Measurements from ENCODE around the gene MIGA2. TPM values are rescaled to one million over a fixed set of nuclear protein-coding genes. Genes with fewer than 3 reads are reported as not detected.

Gene MIGA2
- total and polyA plus RNA-seq, 2 of the 4 experiments (the other 2 are of a cell fraction), result 12.5 to 25.3 TPM

Other genes with a start within 250 kb of the MIGA2 start
- gene TBC1D13, start 249.4 kb upstream of the MIGA2 start, total RNA-seq (2012; rRNA removed), result 7.2 and 9.1 TPM in 2 replicates
- 25.0 and 26.4 TPM in 2 replicates for gene TBC1D13, start 249.4 kb upstream of the MIGA2 start, polyA plus RNA-seq (2012; rRNA removed)
- 9.9 and 11.7 TPM in 2 replicates for gene ENDOG, start 218.1 kb upstream of the MIGA2 start, total RNA-seq (2012; rRNA removed)
- 16.2 and 27.2 TPM in 2 replicates for gene ENDOG, start 218.1 kb upstream of the MIGA2 start, polyA plus RNA-seq (2012; rRNA removed)
- gene SPOUT1, start 206.8 kb upstream of the MIGA2 start, total RNA-seq (2012; rRNA removed), result 15.8 and 17.9 TPM in 2 replicates
- gene SPOUT1, start 206.8 kb upstream of the MIGA2 start, polyA plus RNA-seq (2012; rRNA removed), result 27.8 and 30.2 TPM in 2 replicates
- 5.8 and 6.8 TPM in 2 replicates for gene KYAT1, start 154.7 kb upstream of the MIGA2 start, total RNA-seq (2012; rRNA removed)
- gene KYAT1, start 154.7 kb upstream of the MIGA2 start, polyA plus RNA-seq (2012; rRNA removed), result 8.8 and 9.5 TPM in 2 replicates
- 42.8 and 45.8 TPM in 2 replicates for gene LRRC8A, start 154.5 kb upstream of the MIGA2 start, total RNA-seq (2012; rRNA removed)
- 60.9 and 71.7 TPM in 2 replicates for gene LRRC8A, start 154.5 kb upstream of the MIGA2 start, polyA plus RNA-seq (2012; rRNA removed)
- 2.2 and 3.3 TPM in 2 replicates for gene PHYHD1, start 115.6 kb upstream of the MIGA2 start, total RNA-seq (2012; rRNA removed)
- gene PHYHD1, start 115.6 kb upstream of the MIGA2 start, polyA plus RNA-seq (2012; rRNA removed), result 8.4 and 10.0 TPM in 2 replicates
- gene DOLK, start 89.0 kb upstream of the MIGA2 start, total RNA-seq (2012; rRNA removed), result 26.4 and 30.8 TPM in 2 replicates
- 23.2 and 25.4 TPM in 2 replicates for gene DOLK, start 89.0 kb upstream of the MIGA2 start, polyA plus RNA-seq (2012; rRNA removed)
- gene NUP188, start 88.9 kb upstream of the MIGA2 start, total RNA-seq (2012; rRNA removed), result 52.5 and 59.1 TPM in 2 replicates
- gene NUP188, start 88.9 kb upstream of the MIGA2 start, polyA plus RNA-seq (2012; rRNA removed), result 53.0 and 57.0 TPM in 2 replicates
- 26.4 and 36.4 TPM in 2 replicates for gene SH3GLB2, start 8.3 kb upstream of the MIGA2 start, total RNA-seq (2012; rRNA removed)
- 68.4 and 72.1 TPM in 2 replicates for gene SH3GLB2, start 8.3 kb upstream of the MIGA2 start, polyA plus RNA-seq (2012; rRNA removed)
- 6.7 and 7.0 TPM in 2 replicates for gene DOLPP1, start 44.5 kb downstream of the MIGA2 start, total RNA-seq (2012; rRNA removed)
- 16.5 and 17.1 TPM in 2 replicates for gene DOLPP1, start 44.5 kb downstream of the MIGA2 start, polyA plus RNA-seq (2012; rRNA removed)
- 18.8 and 19.7 TPM in 2 replicates for gene CRAT, start 74.2 kb downstream of the MIGA2 start, total RNA-seq (2012; rRNA removed)
- 41.6 and 44.2 TPM in 2 replicates for gene CRAT, start 74.2 kb downstream of the MIGA2 start, polyA plus RNA-seq (2012; rRNA removed)
- gene PTPA, start 74.8 kb downstream of the MIGA2 start, total RNA-seq (2012; rRNA removed), result 93.6 and 124 TPM in 2 replicates
- 141 and 149 TPM in 2 replicates for gene PTPA, start 74.8 kb downstream of the MIGA2 start, polyA plus RNA-seq (2012; rRNA removed)
- gene IER5L, start 141.6 kb downstream of the MIGA2 start, total RNA-seq (2012; rRNA removed), result 12.5 and 14.4 TPM in 2 replicates
- gene IER5L, start 141.6 kb downstream of the MIGA2 start, polyA plus RNA-seq (2012; rRNA removed), result 13.4 and 21.0 TPM in 2 replicates

All from IMR-90 (cell line).